ENCODE data around the gene LSM12.
A peak's percentile ranks its signal among the peaks of the same experiment; 100 is the strongest.
"Not testable (repeated sequence)": the region's sequence is repeated elsewhere in the genome, so short reads cannot be mapped to it uniquely, and the experiment has no call there.

The LSM12 gene

GRCh38 chr17:44066204-44066930 lies at the start of gene LSM12:
Gene LSM12 (minus strand): TSS chr17:44066671. CDS start chr17:44066587, 84 bp downstream.
- peak; percentile 86 for DNase-seq

GRCh38 chr17:44115585-44116415 lies 49.3 kb upstream of the LSM12 start:
- no peak for DNase-seq

- no peak for DNase-seq
These were observed 47.7 kb upstream of the LSM12 start for GRCh38 chr17:44113868-44114840.

GRCh38 chr17:44113382-44113781 lies 46.9 kb upstream of the LSM12 start:
- no peak for DNase-seq

GRCh38 chr17:44112284-44113280 lies 46.1 kb upstream of the LSM12 start:
- no peak for DNase-seq

GRCh38 chr17:44111777-44112176 lies 45.3 kb upstream of the LSM12 start:
- no peak for DNase-seq

- DNase-seq = peak; percentile 85
These were observed 44.6 kb upstream of the LSM12 start for GRCh38 chr17:44110823-44111633.

GRCh38 chr17:44110011-44110686 lies 43.7 kb upstream of the LSM12 start:
- DNase-seq = no peak

- DNase-seq = no peak
These were observed 42.8 kb upstream of the LSM12 start for GRCh38 chr17:44109312-44109630.

GRCh38 chr17:44108440-44109311 lies 42.2 kb upstream of the LSM12 start:
- no peak for DNase-seq

GRCh38 chr17:44106801-44107200 lies 40.3 kb upstream of the LSM12 start:
- DNase-seq = no peak

- no peak for DNase-seq
These were observed 39.5 kb upstream of the LSM12 start for GRCh38 chr17:44105941-44106340.

- DNase-seq = no peak
These were observed 39.0 kb upstream of the LSM12 start for GRCh38 chr17:44105483-44105882.

GRCh38 chr17:44102849-44103622 lies 36.6 kb upstream of the LSM12 start:
- no peak for DNase-seq

GRCh38 chr17:44101858-44102257 lies 35.4 kb upstream of the LSM12 start:
- DNase-seq = not testable (repeated sequence)

- DNase-seq = no peak
These were observed 30.9 kb upstream of the LSM12 start for GRCh38 chr17:44097110-44097958.

Data from DMS79 (cell line).